Spleen (tissue), 7 donors: ENCODE results near the gene PFN1.

Experiments
- CTCF ChIP-seq, 11 experiments: fragments of 200-600 bp in 7 of 11; fragments of 450-650 bp in 4 of 11; sonication (generic) in 4 of 11; IDR thresholded peaks in 8 of 11; conservative IDR thresholded peaks in 3 of 11; 1 replicate in 7 of 11; 2 replicates in 4 of 11; pipeline versions ENCODE4 v1.4.0 to v1.8.0; 2016 to 2021; ENCODE audit warnings: antibody characterized with exemption in 11 of 11, inconsistent platforms in 4 of 11, mild to moderate bottlenecking in 1 of 11
- POLR2A ChIP-seq, 3 donors: fragments of 450-650 bp; IDR thresholded peaks; one replicate each; pipeline ENCODE4 v1.5.1; 2017; ENCODE audit warnings: antibody characterized with exemption in 3 of 3, mild to moderate bottlenecking in 1 of 3
- donor health status: DM: no; HTN: no; CAD: no; lungs with moderate emphysema.
- donor health status: DM: no; HTN: no; CAD: no.
- donor health status: DM: no; HTN: no; CAD: no.

- peak in 1 of 11 experiments; percentile 26 for TF ChIP-seq CTCF (IDR thresholded peaks at IDR 0.05 in 8 of 11, conservative IDR thresholded peaks at IDR 0.05 in 3 of 11)
- TF ChIP-seq POLR2A (IDR thresholded peaks at IDR 0.05): no peak
These were observed 18.7 kb upstream of the PFN1 start for GRCh38 chr17:4966844-4967538.
